HG03159 (cell line): ENCODE data around the gene PSME3.
A peak's percentile ranks its signal among the peaks of the same experiment; 100 is the strongest.

Experiments used
- ATAC-seq: cut with Tn5 transposase; IDR thresholded peaks from one replicate; pipeline ENCODE4 v1.9.1; 2021; ENCODE audit warnings: mild to moderate bottlenecking, moderate library complexity; ENCODE audit not compliant: unreplicated experiment

The PSME3 gene

GRCh38 chr17:42832934-42833766, at the start of gene PSME3:
Gene PSME3 (plus strand): TSS chr17:42833397. CDS start chr17:42833632, 235 bp downstream.
- ATAC-seq, result peak; percentile 78

- no peak for ATAC-seq
Observed at GRCh38 chr17:42783791-42784138, 49.4 kb upstream of the PSME3 start.

- no peak for ATAC-seq
Observed at GRCh38 chr17:42784409-42784808, 48.8 kb upstream of the PSME3 start.

GRCh38 chr17:42784811-42785592, 48.2 kb upstream of the PSME3 start:
- no peak for ATAC-seq

GRCh38 chr17:42787266-42787665, 45.9 kb upstream of the PSME3 start:
- no peak for ATAC-seq

- ATAC-seq, result no peak
Observed at GRCh38 chr17:42791948-42792347, 41.2 kb upstream of the PSME3 start.

GRCh38 chr17:42792545-42792944, 40.7 kb upstream of the PSME3 start:
- ATAC-seq, result no peak

GRCh38 chr17:42795061-42795460, 38.1 kb upstream of the PSME3 start:
- no peak for ATAC-seq

GRCh38 chr17:42795465-42795864, 37.7 kb upstream of the PSME3 start:
- ATAC-seq, result no peak

GRCh38 chr17:42796066-42796758, 37.0 kb upstream of the PSME3 start:
- no peak for ATAC-seq

GRCh38 chr17:42797067-42798007, 35.9 kb upstream of the PSME3 start:
- ATAC-seq, result no peak

- no peak for ATAC-seq
Observed at GRCh38 chr17:42798011-42798382, 35.2 kb upstream of the PSME3 start.

- peak; percentile 70 for ATAC-seq
Observed at GRCh38 chr17:42798383-42799380, 34.5 kb upstream of the PSME3 start, which contains the start of the genes CNTD1 and COA3. Gene CNTD1 (plus strand): TSS chr17:42798861. CDS start chr17:42799068, 207 bp downstream. Gene COA3 (minus strand): TSS chr17:42798704. CDS start chr17:42798681, 23 bp downstream.

GRCh38 chr17:42803074-42803883, 29.9 kb upstream of the PSME3 start:
- ATAC-seq, result no peak

GRCh38 chr17:42804918-42805367, 28.3 kb upstream of the PSME3 start:
- ATAC-seq, result no peak

- ATAC-seq, result no peak
Observed at GRCh38 chr17:42806249-42806648, 26.9 kb upstream of the PSME3 start.

- no peak for ATAC-seq
Observed at GRCh38 chr17:42809250-42809649, 23.9 kb upstream of the PSME3 start.
